GM23338 (cell line): ENCODE data around the gene TMEM52. TPM values are rescaled to one million over a fixed set of nuclear protein-coding genes. Genes with fewer than 3 reads are reported as not detected.

ENCODE experiments used
- ATAC-seq: fragments of 200-7000 bp; cut with Tn5 transposase; 3 replicates; pipeline ENCODE4 v1.9.1; 2020
- DNase-seq: peaks from one replicate; pipeline ENCODE4 v3.0.0-alpha.2; 2015; ENCODE audit warnings: low spot score
- H2AFZ ChIP-seq: fragments of 200-600 bp; sonication (generic); 2 replicates; pipeline ENCODE4 v1.8.0; 2016; ENCODE audit warnings: antibody characterized with exemption, mild to moderate bottlenecking, moderate library complexity
- H3F3A ChIP-seq: fragments of 200-600 bp; sonication (generic); replicated peaks from 2 replicates; pipeline ENCODE4 v1.8.0; 2017; ENCODE audit warnings: antibody characterized with exemption, mixed run types, low read depth
- H3K27ac ChIP-seq: fragments of 200-600 bp; sonication (generic); 2 replicates; pipeline ENCODE4 v1.6.1; 2016; ENCODE audit warnings: low read depth
- H3K27me3 ChIP-seq: fragments of 200-600 bp; sonication (generic); 2 replicates; pipeline ENCODE4 v1.8.0; 2016; ENCODE audit warnings: mild to moderate bottlenecking, mixed run types, moderate library complexity; ENCODE audit not compliant: insufficient read depth
- H3K36me3 ChIP-seq: fragments of 200-600 bp; sonication (generic); 2 replicates; pipeline ENCODE4 v1.8.0; 2016; ENCODE audit warnings: mild to moderate bottlenecking; ENCODE audit not compliant: insufficient read depth
- H3K4me1 ChIP-seq: fragments of 200-600 bp; sonication (generic); 2 replicates; pipeline ENCODE4 v1.8.0; 2016; ENCODE audit warnings: mild to moderate bottlenecking, moderate library complexity; ENCODE audit not compliant: insufficient read depth
- H3K4me2 ChIP-seq: fragments of 200-600 bp; sonication (generic); 2 replicates; pipeline ENCODE4 v1.7.1; 2017; ENCODE audit warnings: mixed run types
- H3K4me3 ChIP-seq: fragments of 200-600 bp; sonication (generic); 2 replicates; pipeline ENCODE4 v1.6.1; 2016; ENCODE audit warnings: mixed run types
- H3K79me2 ChIP-seq: fragments of 200-600 bp; sonication (generic); replicated peaks from 2 replicates; pipeline ENCODE4 v1.8.0; 2017; ENCODE audit warnings: mild to moderate bottlenecking; ENCODE audit not compliant: insufficient read depth
- H3K9me2 ChIP-seq: fragments of 200-600 bp; sonication (generic); 2 replicates; pipeline ENCODE4 v1.8.0; 2017; ENCODE audit not compliant: insufficient read depth
- H4K20me1 ChIP-seq: fragments of 200-600 bp; sonication (generic); replicated peaks from 2 replicates; pipeline ENCODE4 v1.8.0; 2017; ENCODE audit warnings: mild to moderate bottlenecking; ENCODE audit not compliant: insufficient read depth
- H3K27ac Mint-ChIP-seq: 2 replicates; pipeline ENCODE4 v1.8.0; 2020; ENCODE audit warnings: inconsistent platforms, mild to moderate bottlenecking, moderate library complexity, mixed read lengths
- H3K27me3 Mint-ChIP-seq: 3 replicates; pipeline ENCODE4 v1.8.0; 2022; ENCODE audit warnings: low read depth, mild to moderate bottlenecking, moderate library complexity, mixed read lengths, inconsistent platforms; ENCODE audit not compliant: insufficient read depth, poor library complexity
- H3K36me3 Mint-ChIP-seq: 3 replicates; pipeline ENCODE4 v1.8.0; 2021; ENCODE audit warnings: low read depth, mild to moderate bottlenecking, inconsistent platforms, moderate library complexity, mixed read lengths
- H3K4me1 Mint-ChIP-seq: 3 replicates; pipeline ENCODE4 v1.8.0; 2020; ENCODE audit warnings: mild to moderate bottlenecking, inconsistent platforms, mixed read lengths
- H3K4me3 Mint-ChIP-seq: 3 replicates; pipeline ENCODE4 v1.8.0; 2021; ENCODE audit warnings: moderate library complexity, mild to moderate bottlenecking, inconsistent platforms, mixed read lengths
- H3K9me3 Mint-ChIP-seq: 3 replicates; pipeline ENCODE4 v1.8.0; 2020; ENCODE audit warnings: moderate library complexity, mild to moderate bottlenecking, inconsistent platforms, mixed read lengths
- CTCF ChIP-seq, 2 experiments: fragments of 200-600 bp in 1 of 2; sonication (generic) in 1 of 2; conservative IDR thresholded peaks; 2 replicates each; pipeline versions ENCODE4 v1.5.1 to v1.6.1; 2016 to 2017; ENCODE audit warnings: antibody characterized with exemption in 2 of 2, low read depth in 2 of 2, mild to moderate bottlenecking in 2 of 2, moderate library complexity in 1 of 2
- ETS1 ChIP-seq: IDR thresholded peaks from 2 replicates; pipeline ENCODE4 v1.6.1; 2016; ENCODE audit warnings: antibody characterized with exemption
- EZH2 ChIP-seq: fragments of 200-600 bp; sonication (generic); IDR thresholded peaks from one replicate; pipeline ENCODE4 v1.8.0; 2017; ENCODE audit warnings: antibody characterized with exemption, mild to moderate bottlenecking, low read depth; ENCODE audit not compliant: unreplicated experiment
- EZH2phosphoT487 ChIP-seq: fragments of 200-600 bp; sonication (generic); IDR thresholded peaks from one replicate; pipeline ENCODE4 v1.8.1; 2018; ENCODE audit warnings: antibody characterized with exemption; ENCODE audit not compliant: unreplicated experiment
- JUNB ChIP-seq: IDR thresholded peaks from one replicate; pipeline ENCODE4 v1.6.1; 2016; ENCODE audit warnings: antibody characterized with exemption; ENCODE audit not compliant: unreplicated experiment
- NANOG ChIP-seq: IDR thresholded peaks from 2 replicates; pipeline ENCODE4 v1.6.1; 2016; ENCODE audit warnings: antibody characterized with exemption, borderline replicate concordance
- POLR2AphosphoS5 ChIP-seq: IDR thresholded peaks from 2 replicates; pipeline ENCODE4 v1.6.1; 2016; ENCODE audit warnings: antibody characterized with exemption, low read depth
- ZNF331 ChIP-seq: fragments of 250-450 bp; sonication (Bioruptor Pico); IDR thresholded peaks from 2 replicates; pipeline ENCODE4 v1.5.0; 2020; ENCODE audit warnings: low read depth, mild to moderate bottlenecking, moderate library complexity
- ZNF462 ChIP-seq: fragments of 250-450 bp; sonication (Bioruptor Pico); IDR thresholded peaks from 2 replicates; pipeline ENCODE4 v1.5.0; 2020; ENCODE audit warnings: mild to moderate bottlenecking, moderate library complexity
- polyA plus RNA-seq: library from polyadenylated mRNA; unstranded; fragments of >200 nt; fragmentation: Nextera tagmentation; extraction: Ambion mirVana; gene quantifications from 2 replicates; pipeline ENCODE4 v1.2.1, GENCODE V29; 2016
- total RNA-seq: library from RNA; depleted of rRNA; stranded (reverse); fragments of >200 nt; shearing (Covaris generic); gene quantifications from 2 replicates; pipeline ENCODE4 v1.2.3, GENCODE V29; 2014

The TMEM52 gene
- total and polyA plus RNA-seq, 2 experiments from 2014 or later = 19.5 to 25.0 TPM

GRCh38 chr1:1893997-1894353 is 25.1 kb downstream of the TMEM52 start:
- Histone ChIP-seq H2AFZ (no peak overlapping the region), H4K20me1 (peaks cover 3% of the 10 kb centered on the region; the same call in 1 of the 2 replicates), H3K4me1 (peaks cover 16% of the 10 kb centered on the region), H3K27me3 (no peaks in the 10 kb centered on the region), H3K9me2 (no peaks in the 10 kb centered on the region), H3K27ac (no peak overlapping the region), H3K36me3 (no peaks in the 10 kb centered on the region), H3F3A (peaks cover 17% of the 10 kb centered on the region), H3K79me2 (peaks cover 21% of the 10 kb centered on the region), H3K4me3 (no peak overlapping the region), H3K4me2 (no peak overlapping the region)
- ATAC-seq (no peak), DNase-seq (no peak)
- TF ChIP-seq NANOG (no peak), ETS1 (no peak), JUNB (no peak), POLR2AphosphoS5 (no peak; the same call in 1 of the 2 replicates), EZH2 (no peak), CTCF (conservative IDR thresholded peaks at IDR 0.05; ENCODE audit: low read depth in 2 of 2) (no peak), ZNF331 (CRISPR knock-in tag) (no peak)
- no peaks in the 10 kb centered on the region; the same call in 2 of the 3 replicates for H3K36me3 Mint-ChIP-seq
- H3K9me3 Mint-ChIP-seq = no peaks in the 10 kb centered on the region; the same call in 2 of the 3 replicates
- no peak overlapping the region; the same call in 1 of the 2 replicates for H3K27ac Mint-ChIP-seq
- H3K4me1 Mint-ChIP-seq = peaks cover 34% of the 10 kb centered on the region
- peaks cover 17% of the 10 kb centered on the region for H3K27me3 Mint-ChIP-seq
- H3K4me3 Mint-ChIP-seq = no peak overlapping the region

- TF ChIP-seq CTCF (conservative IDR thresholded peaks at IDR 0.05; ENCODE audit: low read depth in 2 of 2) (no peak), JUNB (no peak), EZH2phosphoT487 (no peak), ZNF331 (CRISPR knock-in tag) (no peak), ZNF462 (CRISPR knock-in tag) (no peak)
- no peak overlapping the region for H3K4me3 Mint-ChIP-seq
- Histone ChIP-seq H3K9me2 (no peaks in the 10 kb centered on the region), H3K4me2 (no peak overlapping the region), H3K79me2 (peaks cover 27% of the 10 kb centered on the region), H3K27ac (no peak overlapping the region), H3K27me3 (no peaks in the 10 kb centered on the region), H3K4me1 (peaks cover 21% of the 10 kb centered on the region), H4K20me1 (peaks cover 8% of the 10 kb centered on the region; the same call in 1 of the 2 replicates), H3K4me3 (no peak overlapping the region), H3F3A (peaks cover 22% of the 10 kb centered on the region), H2AFZ (no peak overlapping the region), H3K36me3 (no peaks in the 10 kb centered on the region)
- no peaks in the 10 kb centered on the region; the same call in 2 of the 3 replicates for H3K9me3 Mint-ChIP-seq
- DNase-seq (no peak), ATAC-seq (no peak)
- peak overlapping the region; percentile 56; the same call in 1 of the 2 replicates for H3K27ac Mint-ChIP-seq
- no peaks in the 10 kb centered on the region; the same call in 2 of the 3 replicates for H3K36me3 Mint-ChIP-seq
- peaks cover 40% of the 10 kb centered on the region for H3K4me1 Mint-ChIP-seq
- H3K27me3 Mint-ChIP-seq = peaks cover 13% of the 10 kb centered on the region
Observed at GRCh38 chr1:1893291-1893985, 25.6 kb downstream of the TMEM52 start.
